Activated effector memory CD4-positive, alpha-beta T cell treated with Interleukin-2 at 50 U/mL for 16 hours (primary cell): ENCODE data around the gene SH3RF3.
A peak's percentile ranks its signal among the peaks of the same experiment; 100 is the strongest.
"Not testable (repeated sequence)": the region's sequence is repeated elsewhere in the genome, so short reads cannot be mapped to it uniquely, and the experiment has no call there.

Source experiments
- DNase-seq: peaks from one replicate; pipeline ENCODE4 v3.0.0-alpha.2; 2020

Gene SH3RF3

GRCh38 chr2:109120166-109120565 lies 8.8 kb upstream of the SH3RF3 start:
- no peak for DNase-seq

DNA sequence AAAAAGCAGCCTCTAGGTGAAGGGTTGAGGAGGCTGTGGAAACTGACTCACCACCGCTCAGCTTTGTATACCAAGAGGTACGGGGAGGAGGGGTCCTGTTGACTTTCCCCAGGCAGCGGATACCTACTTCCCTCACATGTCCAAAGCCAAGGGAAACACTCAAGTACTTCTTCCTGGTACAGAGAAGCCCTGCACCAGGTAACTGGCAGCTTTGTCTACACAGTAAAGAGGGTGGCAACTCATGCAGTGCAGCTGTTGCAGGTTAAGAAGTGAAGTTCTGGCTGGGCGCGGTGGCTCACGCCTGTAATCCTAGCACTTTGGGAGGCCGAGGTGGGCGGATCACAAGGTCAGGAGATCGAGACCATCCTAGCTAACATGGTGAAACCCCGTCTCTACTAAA lies 8.3 kb upstream of the SH3RF3 start:
- not testable (repeated sequence) for DNase-seq

- DNase-seq: no peak
These were observed 5.3 kb upstream of the SH3RF3 start for GRCh38 chr2:109123586-109124201.

DNA sequence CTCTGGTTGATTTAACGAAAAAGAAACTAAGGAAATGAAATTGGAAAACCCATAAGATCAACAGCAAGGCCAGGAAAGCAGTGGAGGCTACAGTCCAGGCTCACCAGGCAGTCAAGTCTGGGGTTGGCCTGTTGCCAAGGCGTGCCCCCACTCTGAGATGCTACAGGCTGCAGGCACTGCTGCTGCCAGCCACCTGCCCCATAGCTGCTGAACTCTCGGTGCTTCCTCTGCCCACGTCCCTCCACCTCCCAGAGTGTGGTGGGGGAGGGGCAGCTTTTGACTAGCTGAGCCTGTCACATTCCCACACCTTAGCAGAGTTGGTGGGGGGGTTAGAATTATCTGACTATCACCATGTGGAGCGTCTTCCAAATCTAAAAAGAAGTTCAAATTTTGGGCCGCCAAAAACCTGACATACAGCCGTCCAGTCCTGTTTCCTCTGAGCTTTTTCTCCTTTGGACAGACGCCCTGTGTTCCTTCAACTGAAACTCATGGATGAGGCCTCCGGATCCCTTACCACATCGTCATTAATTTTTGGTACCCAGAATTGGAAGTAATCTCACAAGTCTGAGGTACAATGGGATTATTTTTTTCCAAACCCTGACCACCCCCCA lies 3.9 kb upstream of the SH3RF3 start:
- DNase-seq: no peak

GRCh38 chr2:109125593-109126500 lies 3.2 kb upstream of the SH3RF3 start:
- no peak for DNase-seq

- DNase-seq: no peak
These were observed 2.5 kb upstream of the SH3RF3 start for GRCh38 chr2:109126501-109126860.

DNA sequence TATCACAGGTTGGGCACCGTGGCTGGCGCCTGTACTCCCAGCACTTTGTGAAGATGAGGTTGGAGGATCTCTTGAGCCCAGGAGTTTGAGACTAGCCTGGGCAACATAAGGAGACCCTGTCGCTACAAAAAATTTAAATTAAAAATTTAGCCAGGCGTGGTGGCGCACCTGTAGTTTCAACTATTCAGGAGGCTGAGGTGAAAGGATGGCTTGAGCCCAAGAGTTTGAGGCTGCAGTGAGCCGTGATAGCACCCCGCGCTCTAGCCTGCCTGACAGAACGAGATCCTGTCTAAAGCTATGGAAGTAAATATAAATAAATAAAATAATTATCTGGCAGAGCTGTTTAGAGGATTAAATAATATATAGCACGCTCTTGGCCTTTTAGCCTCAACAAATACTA lies 1.4 kb upstream of the SH3RF3 start:
- DNase-seq: no peak

GRCh38 chr2:109128048-109128615 lies 873 bp upstream of the SH3RF3 start:
- DNase-seq: peak; percentile 26

GRCh38 chr2:109129356-109129920 lies 433 bp downstream of the SH3RF3 start:
- DNase-seq: no peak

DNA sequence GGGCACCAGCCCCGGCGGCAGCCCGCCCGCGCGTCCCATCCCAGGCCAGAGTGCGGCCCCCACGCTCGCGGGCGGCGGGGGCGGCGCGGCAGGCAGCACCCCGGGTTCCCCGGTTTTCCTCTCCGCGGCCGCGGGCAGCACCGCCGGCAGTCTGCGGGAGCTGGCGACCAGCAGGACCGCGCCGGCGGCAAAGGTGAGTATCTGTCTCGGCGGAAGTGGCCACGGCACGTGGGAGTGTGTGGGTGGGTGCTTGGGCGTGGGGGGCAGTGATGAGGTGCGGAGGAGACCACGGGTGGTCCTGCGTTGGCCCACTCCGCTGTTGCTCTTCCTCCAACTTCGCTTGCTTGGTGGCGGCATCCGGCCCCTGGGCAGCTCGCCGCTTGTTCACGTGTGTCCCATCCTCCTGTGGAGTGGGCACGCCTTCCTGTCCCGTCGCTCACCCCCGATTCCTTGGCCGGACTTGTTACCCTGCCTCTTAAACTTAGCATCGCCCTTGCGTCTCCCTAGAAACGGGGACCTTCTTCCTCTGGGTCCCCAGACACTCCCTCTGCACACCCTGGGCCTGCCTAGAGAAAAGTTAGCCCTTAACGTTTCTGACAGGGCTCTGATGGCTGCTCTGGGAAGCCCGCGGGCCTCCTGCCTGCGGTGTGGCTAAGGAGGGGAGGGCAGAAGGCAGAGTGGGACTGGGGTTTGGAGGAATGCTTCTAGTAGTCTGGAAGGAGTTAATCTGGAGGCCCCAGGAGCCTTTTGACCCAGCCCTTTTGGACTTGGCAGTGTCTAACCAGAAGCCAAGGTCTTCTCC lies 1.1 kb downstream of the SH3RF3 start:
- DNase-seq: no peak

GRCh38 chr2:109130723-109130995 lies 1.7 kb downstream of the SH3RF3 start:
- DNase-seq: no peak

GRCh38 chr2:109131777-109132176 lies 2.8 kb downstream of the SH3RF3 start:
- DNase-seq: no peak

DNA sequence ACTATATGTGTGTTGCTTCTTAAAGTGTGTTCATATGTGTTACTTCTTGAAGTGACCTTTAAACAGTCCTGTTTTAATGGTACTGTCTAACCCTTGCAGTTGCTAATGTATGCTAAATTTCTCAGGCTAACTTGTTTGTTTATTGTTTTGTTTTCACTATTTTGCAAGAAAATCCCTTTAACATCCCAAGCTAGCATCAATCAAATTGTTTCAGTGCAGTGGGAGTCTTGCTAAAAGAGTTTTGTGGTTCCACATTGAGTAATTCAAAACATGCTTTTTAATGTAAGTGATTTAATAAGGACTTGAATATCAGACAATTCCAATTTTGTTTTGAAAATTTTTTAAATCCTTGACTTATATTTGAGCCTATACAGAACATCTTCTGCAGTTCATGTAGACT lies 3.6 kb downstream of the SH3RF3 start:
- no peak for DNase-seq

DNA sequence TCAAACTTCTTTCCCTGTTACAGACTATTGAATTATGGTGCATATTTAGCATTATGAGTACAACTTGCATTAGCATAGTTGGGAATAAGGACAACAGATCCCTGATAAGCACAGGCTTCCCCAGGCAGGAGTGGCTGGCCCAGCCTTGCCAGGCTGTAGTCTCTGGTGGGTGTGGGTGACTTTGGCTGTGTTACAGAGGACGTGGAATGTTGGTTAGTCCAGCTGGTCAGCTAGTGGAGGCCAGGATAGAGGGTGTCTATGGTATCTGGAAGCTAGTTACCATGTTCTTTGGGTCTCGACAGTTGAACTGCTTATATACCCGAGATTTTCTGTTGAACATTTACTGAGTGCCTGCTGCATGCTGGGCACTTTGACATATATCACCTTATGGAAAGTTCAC lies 4.7 kb downstream of the SH3RF3 start:
- DNase-seq: no peak

DNA sequence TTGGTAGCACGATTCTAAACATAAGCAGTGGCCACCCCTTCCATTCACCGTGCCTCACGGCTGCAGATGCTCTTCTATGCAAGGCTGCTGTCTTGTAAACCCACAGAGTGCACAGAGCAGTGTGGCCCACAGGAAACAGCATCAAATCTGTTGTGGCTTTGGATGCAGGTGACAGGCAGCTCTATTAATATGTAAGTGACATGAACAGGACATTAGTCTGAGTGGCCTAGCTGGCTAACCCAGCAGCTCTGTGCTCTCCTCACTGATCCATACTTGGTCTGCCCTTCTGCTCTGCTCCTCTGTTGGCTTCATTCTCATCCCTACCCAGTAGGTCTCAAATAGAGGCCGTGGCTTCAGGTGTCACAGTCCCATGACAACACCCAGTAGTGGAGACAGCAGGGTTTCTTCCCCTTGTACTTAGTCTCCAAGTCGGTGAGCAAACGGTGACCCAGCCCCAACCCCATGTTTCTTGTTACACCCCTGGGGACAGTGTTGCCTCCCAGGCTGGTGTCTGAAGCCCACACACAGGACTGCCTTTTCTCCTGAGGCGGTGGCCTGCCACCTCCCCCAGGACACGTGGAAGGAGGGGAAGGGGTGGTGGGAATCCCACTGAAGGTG lies 5.8 kb downstream of the SH3RF3 start:
- no peak for DNase-seq

DNA sequence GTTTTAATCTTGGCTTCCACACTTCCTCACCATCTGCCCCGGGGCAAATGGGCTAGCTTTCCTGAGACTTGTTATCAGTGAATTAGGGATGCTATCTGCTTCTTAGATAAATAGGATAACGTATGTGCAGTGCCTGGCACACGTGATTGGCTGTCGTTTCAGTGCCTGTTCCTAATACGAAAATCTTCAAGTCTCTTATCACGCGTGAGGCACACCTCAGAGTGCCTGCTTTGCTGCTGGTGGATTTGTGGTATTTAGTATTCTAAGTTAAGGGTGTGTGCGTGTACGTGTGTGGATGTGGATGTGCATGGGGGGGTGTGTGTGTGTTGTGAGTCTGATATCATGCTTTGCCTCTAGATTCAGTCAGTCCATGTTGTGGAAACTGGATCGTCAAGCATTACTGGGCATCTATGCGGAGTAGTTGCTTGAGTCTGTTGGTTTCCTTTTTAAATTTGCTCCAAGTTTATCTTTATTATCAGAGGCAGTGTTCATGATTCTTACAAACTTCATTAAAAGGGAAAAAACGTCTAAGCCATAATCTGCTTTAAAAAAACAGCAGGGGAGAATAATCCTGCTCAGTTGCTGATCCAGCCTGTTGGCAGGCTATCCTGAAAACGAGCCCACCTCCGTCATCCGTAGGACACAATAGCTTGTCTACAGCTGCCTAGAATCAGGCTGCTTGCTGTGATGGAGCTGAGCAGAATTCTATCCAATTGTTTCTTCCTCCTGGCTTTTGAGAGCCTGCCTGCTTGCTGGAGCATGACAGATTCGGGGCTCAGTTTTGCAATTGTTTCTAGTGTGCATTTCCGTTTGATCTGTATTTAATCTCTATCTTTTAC lies 6.6 kb downstream of the SH3RF3 start:
- DNase-seq: no peak

GRCh38 chr2:109136542-109136941 lies 7.5 kb downstream of the SH3RF3 start:
- no peak for DNase-seq

GRCh38 chr2:109137616-109138015 lies 8.6 kb downstream of the SH3RF3 start:
- DNase-seq: no peak

DNA sequence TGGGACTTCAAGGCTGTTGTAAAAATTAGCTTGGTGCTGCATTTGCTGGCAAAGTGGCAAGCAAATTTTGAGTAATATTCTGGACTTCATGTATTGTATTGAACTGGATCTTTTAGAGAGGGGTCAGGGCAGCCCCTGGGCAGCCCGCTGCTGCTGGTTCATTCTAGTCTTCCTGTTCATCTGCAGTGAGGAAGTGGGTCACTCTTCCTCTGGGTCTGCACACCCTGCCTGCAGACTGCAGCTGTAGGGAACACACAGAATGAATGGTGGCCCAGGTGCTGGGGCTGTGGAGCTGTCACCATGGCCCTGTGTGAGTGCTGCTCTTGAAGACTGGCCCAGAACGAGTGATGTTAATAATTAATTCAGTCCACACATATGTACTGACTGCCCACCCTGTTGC lies 9.4 kb downstream of the SH3RF3 start:
- DNase-seq: no peak

DNA sequence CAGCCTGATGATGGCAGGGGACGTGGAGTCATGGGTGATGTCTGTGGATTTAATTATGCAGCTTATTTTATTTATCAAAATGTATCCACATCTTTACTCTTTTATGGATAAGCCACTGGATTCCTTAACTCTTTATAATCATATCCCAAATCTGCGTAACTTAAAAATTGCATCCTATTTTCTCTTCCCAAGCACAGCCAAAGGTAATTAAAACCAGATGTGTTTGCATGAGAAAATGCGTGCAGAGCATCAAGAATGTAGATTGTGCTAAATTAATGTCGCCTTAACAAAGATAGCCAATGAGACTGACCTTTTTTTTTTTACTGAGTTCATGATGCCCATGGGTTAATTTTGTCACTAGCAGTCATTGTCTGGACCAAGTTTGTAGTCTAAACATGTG lies 10.0 kb downstream of the SH3RF3 start:
- no peak for DNase-seq

- no peak for DNase-seq
These were observed 10.9 kb downstream of the SH3RF3 start for GRCh38 chr2:109139865-109140396.
